Suprapubic skin (tissue), 4 donors: ENCODE measurements around the gene TMEM163. TPM values are rescaled to one million over a fixed set of nuclear protein-coding genes. Genes with fewer than 3 reads are reported as not detected.

Experiments used
- DNase-seq, 2 donors: peaks; one replicate each; pipeline ENCODE4 v3.0.0-alpha.2; 2019; ENCODE audit warnings: low spot score in 2 of 2
- H3K27ac ChIP-seq: fragments of 200-600 bp; sonication (generic); one replicate; pipeline ENCODE4 v1.5.1; 2019
- H3K27me3 ChIP-seq: fragments of 200-600 bp; sonication (generic); one replicate; pipeline ENCODE4 v1.5.1; 2019
- H3K36me3 ChIP-seq: fragments of 200-600 bp; sonication (generic); one replicate; pipeline ENCODE4 v1.5.1; 2019
- H3K4me1 ChIP-seq: fragments of 200-600 bp; sonication (generic); one replicate; pipeline ENCODE4 v1.5.1; 2019
- H3K4me3 ChIP-seq: fragments of 200-600 bp; sonication (generic); one replicate; pipeline ENCODE4 v1.5.1; 2019; ENCODE audit warnings: mild to moderate bottlenecking
- H3K9me3 ChIP-seq: fragments of 200-600 bp; sonication (generic); one replicate; pipeline ENCODE4 v1.5.1; 2019
- CTCF ChIP-seq, 2 donors: fragments of 200-600 bp in 1 of 2; fragments of 450-650 bp in 1 of 2; sonication (generic) in 1 of 2; IDR thresholded peaks; one replicate each; pipeline ENCODE4 v1.5.1; 2016 to 2019; ENCODE audit warnings: antibody characterized with exemption in 2 of 2, mild to moderate bottlenecking in 1 of 2, moderate library complexity in 1 of 2
- EP300 ChIP-seq: sonication (generic); formaldehyde crosslinking; IDR thresholded peaks from one replicate; pipeline ENCODE4 v1.6.1; 2017; ENCODE audit warnings: antibody characterized with exemption
- POLR2A ChIP-seq, 2 donors: fragments of 450-650 bp; IDR thresholded peaks; one replicate each; pipeline ENCODE4 v1.6.1; 2017; ENCODE audit warnings: antibody characterized with exemption in 2 of 2, mild to moderate bottlenecking in 2 of 2, moderate library complexity in 2 of 2
- POLR2AphosphoS5 ChIP-seq, 3 donors: sonication (generic); formaldehyde crosslinking; IDR thresholded peaks; one replicate each; pipeline ENCODE4 v1.6.1; 2017; ENCODE audit warnings: antibody characterized with exemption in 3 of 3
- WGBS: methylation state at CpG from one replicate; pipeline ENCODE4 v1.1.5; 2018; 5-methylcytosine and 5-hydroxymethylcytosine counted together
- total RNA-seq, 4 donors: library from RNA; depleted of rRNA; stranded (reverse); fragments of >200 nt; gene quantifications; one replicate each; pipeline ENCODE4 v1.1.0, GENCODE V29; 2016

Gene TMEM163
- total RNA-seq, 4 donors from 2014 or later: 0.23 to 0.72 TPM; not detected in 2

- no peak overlapping the region for H3K27ac ChIP-seq
- H3K27me3 ChIP-seq: no peaks in the 10 kb centered on the region
- DNase-seq: no peak
- no peak overlapping the region for H3K4me3 ChIP-seq
- 75% methylated on average over 1 of the region's 1 CpG for WGBS
- no peak for TF ChIP-seq EP300
- H3K36me3 ChIP-seq: no peaks in the 10 kb centered on the region
- no peaks in the 10 kb centered on the region for H3K9me3 ChIP-seq
- no peaks in the 10 kb centered on the region for H3K4me1 ChIP-seq
Observed at GRCh38 chr2:134739236-134739878, 20.6 kb upstream of the TMEM163 start.

GRCh38 chr2:134738141-134738870 lies 19.5 kb upstream of the TMEM163 start:
- 79% methylated on average over 2 of the region's 2 CpGs for WGBS
- DNase-seq: no peak
- H3K4me3 ChIP-seq: no peak overlapping the region
- TF ChIP-seq POLR2AphosphoS5 (IDR thresholded peaks at IDR 0.05) (no peak), POLR2A (IDR thresholded peaks at IDR 0.05) (no peak), CTCF (IDR thresholded peaks at IDR 0.05) (no peak), EP300 (no peak)
- no peaks in the 10 kb centered on the region for H3K4me1 ChIP-seq
- H3K36me3 ChIP-seq: no peaks in the 10 kb centered on the region
- no peaks in the 10 kb centered on the region for H3K27me3 ChIP-seq
- no peak overlapping the region for H3K27ac ChIP-seq
- H3K9me3 ChIP-seq: no peaks in the 10 kb centered on the region

GRCh38 chr2:134737671-134738070 lies 18.9 kb upstream of the TMEM163 start:
- no peaks in the 10 kb centered on the region for H3K27me3 ChIP-seq
- DNase-seq: no peak
- WGBS: 63% methylated on average over 5 of the region's 5 CpGs
- H3K27ac ChIP-seq: no peak overlapping the region
- H3K9me3 ChIP-seq: no peaks in the 10 kb centered on the region
- TF ChIP-seq CTCF (IDR thresholded peaks at IDR 0.05) (no peak), EP300 (no peak), POLR2A (IDR thresholded peaks at IDR 0.05) (no peak)
- H3K4me3 ChIP-seq: no peak overlapping the region
- no peaks in the 10 kb centered on the region for H3K4me1 ChIP-seq
- no peaks in the 10 kb centered on the region for H3K36me3 ChIP-seq

GRCh38 chr2:134736167-134736880 lies 17.5 kb upstream of the TMEM163 start:
- WGBS: 65% methylated on average over 3 of the region's 3 CpGs
- Histone ChIP-seq H3K9me3 (no peaks in the 10 kb centered on the region), H3K27me3 (no peaks in the 10 kb centered on the region), H3K36me3 (no peaks in the 10 kb centered on the region), H3K4me1 (no peaks in the 10 kb centered on the region), H3K27ac (no peak overlapping the region), H3K4me3 (no peak overlapping the region)
- DNase-seq: no peak
- no peak for TF ChIP-seq POLR2A (IDR thresholded peaks at IDR 0.05)
- TF ChIP-seq CTCF (IDR thresholded peaks at IDR 0.05): no peak
- no peak for TF ChIP-seq POLR2AphosphoS5 (IDR thresholded peaks at IDR 0.05)

- no peak overlapping the region for H3K27ac ChIP-seq
- no peaks in the 10 kb centered on the region for H3K36me3 ChIP-seq
- H3K27me3 ChIP-seq: peaks cover 3% of the 10 kb centered on the region
- no peaks in the 10 kb centered on the region for H3K9me3 ChIP-seq
- DNase-seq: no peak
- 82% methylated on average over 3 of the region's 3 CpGs for WGBS
- no peak for TF ChIP-seq EP300
- TF ChIP-seq CTCF (IDR thresholded peaks at IDR 0.05): no peak
- no peak for TF ChIP-seq POLR2A (IDR thresholded peaks at IDR 0.05)
- TF ChIP-seq POLR2AphosphoS5 (IDR thresholded peaks at IDR 0.05): no peak
- no peaks in the 10 kb centered on the region for H3K4me1 ChIP-seq
- H3K4me3 ChIP-seq: no peak overlapping the region
Observed at GRCh38 chr2:134728163-134728562, 9.4 kb upstream of the TMEM163 start.
